GM19438 (cell line): ENCODE data around the gene TXNDC2.

Experiments used
- ATAC-seq: cut with Tn5 transposase; IDR thresholded peaks from one replicate; pipeline ENCODE4 v1.9.1; 2021; ENCODE audit warnings: low read depth; ENCODE audit not compliant: unreplicated experiment

The TXNDC2 gene

DNA sequence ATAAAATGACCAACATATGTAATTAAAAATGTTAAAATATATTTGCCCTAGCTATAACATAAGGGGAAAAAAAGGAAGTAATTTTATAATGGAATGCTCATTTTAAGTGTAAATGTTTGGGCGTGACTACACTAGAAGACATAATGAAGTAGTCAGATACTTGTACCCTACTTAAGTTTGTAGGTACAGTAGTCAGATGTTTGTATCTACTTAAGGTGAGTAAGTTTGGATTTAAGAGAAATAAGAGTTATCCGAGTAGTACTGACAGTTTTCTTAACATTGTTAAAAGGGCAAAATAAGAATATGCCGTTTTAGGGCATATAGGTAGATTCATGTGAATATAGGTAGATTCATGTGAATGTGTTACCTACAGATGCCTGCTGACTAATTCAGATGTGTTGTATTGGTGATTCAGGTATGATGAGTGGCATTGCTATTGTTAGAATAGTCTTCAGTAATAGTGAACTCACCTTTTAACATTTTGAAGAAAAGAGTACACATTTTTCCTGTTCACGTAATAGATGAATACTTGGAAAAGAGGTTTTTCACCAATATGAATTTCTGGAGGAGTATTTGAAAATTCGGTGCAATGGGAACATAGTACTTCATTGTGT lies 43.0 kb downstream of the TXNDC2 start:
- no peak for ATAC-seq

DNA sequence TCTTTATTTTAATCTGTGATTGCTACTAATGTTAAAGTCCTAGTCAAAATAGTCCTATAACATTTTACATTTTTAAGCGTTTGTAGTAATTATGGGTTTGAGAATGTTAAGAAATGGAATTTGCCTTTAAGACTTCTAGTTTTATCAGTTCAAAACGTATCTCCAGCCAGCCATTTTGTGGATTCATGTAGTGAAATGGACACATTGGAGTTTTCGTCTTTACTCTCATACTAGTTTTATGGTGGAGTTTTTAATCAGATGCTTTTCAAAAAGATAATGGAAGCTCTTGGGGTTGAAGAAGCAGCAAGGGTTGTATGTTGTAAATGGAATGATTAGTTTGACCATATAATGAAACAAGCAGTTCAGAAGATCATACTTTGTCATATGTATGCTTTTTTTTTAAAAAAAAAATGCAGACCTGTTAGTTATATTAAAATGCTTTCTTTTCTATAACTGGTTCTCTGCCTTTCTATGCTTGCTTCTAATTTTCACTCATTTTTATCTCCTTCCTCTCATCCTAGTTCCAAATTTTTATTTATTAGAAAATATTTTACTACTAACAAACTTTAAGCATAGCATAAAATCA lies 44.6 kb downstream of the TXNDC2 start:
- no peak for ATAC-seq

DNA sequence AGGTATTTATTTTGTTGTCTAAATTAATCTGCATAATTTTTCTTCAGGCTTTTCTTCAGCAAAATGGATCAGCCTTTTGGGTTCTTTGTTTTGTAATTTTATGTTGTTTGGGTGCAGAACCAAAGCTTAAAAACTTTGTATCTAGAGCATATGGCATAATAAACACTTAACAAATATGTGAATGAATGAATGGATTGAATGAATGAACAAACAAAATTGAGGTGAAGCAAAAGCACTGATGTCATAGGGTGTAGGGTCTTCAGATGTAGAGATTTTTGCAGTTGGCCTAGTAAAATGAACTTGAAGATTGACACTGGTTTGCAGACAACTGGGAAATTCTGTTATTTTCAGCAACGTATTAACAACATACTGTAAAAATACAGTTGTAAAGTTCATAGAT lies 45.4 kb downstream of the TXNDC2 start:
- no peak for ATAC-seq

DNA sequence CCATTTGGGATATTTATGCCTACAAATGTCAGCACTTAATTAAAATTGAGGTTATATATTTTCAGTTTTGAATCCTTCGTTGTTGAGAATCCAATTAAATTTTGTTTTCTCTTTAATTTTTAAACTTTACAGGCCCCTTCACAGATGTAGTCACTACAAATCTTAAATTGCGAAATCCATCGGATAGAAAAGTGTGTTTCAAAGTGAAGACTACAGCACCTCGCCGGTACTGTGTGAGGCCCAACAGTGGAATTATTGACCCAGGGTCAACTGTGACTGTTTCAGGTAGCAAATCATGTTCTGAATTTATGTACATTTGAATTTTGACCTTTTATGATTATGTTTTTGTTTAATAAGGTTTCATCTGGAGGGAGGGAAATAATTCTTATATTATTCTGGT lies 45.9 kb downstream of the TXNDC2 start:
- no peak for ATAC-seq

DNA sequence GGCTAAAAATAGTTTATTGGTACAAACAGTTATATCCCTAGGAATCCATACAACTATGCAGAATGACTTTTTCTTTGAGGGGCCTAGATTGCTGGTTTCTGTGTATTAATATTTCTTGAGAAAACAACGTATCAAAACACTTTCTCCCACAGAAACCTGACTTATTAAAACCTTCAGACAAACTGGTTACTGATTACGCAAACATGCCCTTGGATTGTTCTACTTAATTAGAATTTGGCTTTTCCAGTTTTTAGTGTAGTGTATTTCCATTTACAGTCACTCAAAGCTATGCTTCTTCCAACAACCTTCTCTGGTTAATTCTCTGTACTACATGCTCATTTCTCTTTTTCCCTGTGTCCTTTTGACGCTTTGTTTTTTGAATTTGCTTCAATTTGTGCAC lies 48.1 kb downstream of the TXNDC2 start:
- no peak for ATAC-seq

DNA sequence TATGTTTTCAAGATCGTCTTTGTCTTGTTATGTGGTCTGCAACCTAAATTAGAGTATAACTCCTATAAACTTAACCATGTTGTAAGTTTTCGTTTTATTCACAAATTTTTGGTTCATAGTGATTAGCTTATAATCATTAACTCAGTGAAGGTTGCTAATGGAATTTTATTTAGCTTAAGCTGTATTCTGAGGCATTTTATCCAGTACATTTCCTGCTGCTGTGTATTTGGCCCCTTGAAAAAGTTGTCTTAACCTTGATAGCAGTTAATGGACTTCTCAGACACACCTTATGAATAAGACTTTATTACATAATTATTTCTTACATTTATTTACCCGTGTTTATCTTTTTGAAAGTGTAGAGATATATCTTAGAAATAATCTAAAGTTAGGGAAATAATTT lies 48.5 kb downstream of the TXNDC2 start:
- ATAC-seq: no peak
